ENCODE data around the gene PBX1. TPM values are rescaled to one million over a fixed set of nuclear protein-coding genes. Genes with fewer than 3 reads are reported as not detected.
A peak's percentile ranks its signal among the peaks of the same experiment; 100 is the strongest.

The PBX1 gene
- total RNA-seq, 2 donors from 2014 or later = 59.9 to 79.2 TPM

- 92% methylated on average over 2 of the region's 2 CpGs; no CpG with 5 or more reads in 1 of the 2 experiments for WGBS, 2 experiments (ENCODE audit: insufficient coverage in 1 of 2, insufficient read length in 1 of 2)
- no peaks in the 10 kb centered on the region for H3K27me3 Mint-ChIP-seq (ENCODE audit: insufficient read depth)
- no peak overlapping the region for H3K4me3 Mint-ChIP-seq
These were observed 43.8 kb upstream of the PBX1 start for GRCh38 chr1:164515231-164515630.

GRCh38 chr1:164515711-164516331 is 43.2 kb upstream of the PBX1 start:
- Histone ChIP-seq H3K27ac (ENCODE audit: low read depth, low read length) (peak overlapping the region; percentile 45), H3K4me1 (ENCODE audit: control insufficient read depth, insufficient read depth, low read length) (peaks cover 14% of the 10 kb centered on the region), H3K4me3 (ENCODE audit: low read length) (no peak overlapping the region), H3K27me3 (ENCODE audit: control insufficient read depth, insufficient read depth, low read length, poor library complexity, severe bottlenecking) (no peaks in the 10 kb centered on the region), H3K36me3 (ENCODE audit: control insufficient read depth, insufficient read depth, low read length) (no peaks in the 10 kb centered on the region), H3K9ac (ENCODE audit: extremely low read depth, low read length, poor library complexity, severe bottlenecking) (no peak overlapping the region), H3K9me3 (ENCODE audit: control insufficient read depth, low read length) (no peaks in the 10 kb centered on the region)
- peaks cover 14% of the 10 kb centered on the region for H3K4me1 Mint-ChIP-seq
- H3K36me3 Mint-ChIP-seq (ENCODE audit: low read depth) = no peaks in the 10 kb centered on the region
- no peak for DNase-seq
- H3K27me3 Mint-ChIP-seq (ENCODE audit: insufficient read depth) = no peaks in the 10 kb centered on the region
- 89 to 98% methylated on average over 7 to 8 of the region's 8 CpGs for WGBS, 2 experiments (ENCODE audit: insufficient coverage in 1 of 2, insufficient read length in 1 of 2)
- no peak overlapping the region for H3K27ac Mint-ChIP-seq
- no peaks in the 10 kb centered on the region for H3K9me3 Mint-ChIP-seq
- no peak overlapping the region for H3K4me3 Mint-ChIP-seq
- no peak for TF ChIP-seq CTCF (conservative IDR thresholded peaks at IDR 0.05)

More at GRCh38 chr1:164515231-164515630, 43.8 kb upstream of the PBX1 start:
- H3K27ac ChIP-seq (ENCODE audit: low read depth, low read length) = no peak overlapping the region
- no peaks in the 10 kb centered on the region for H3K9me3 Mint-ChIP-seq
- H3K4me1 ChIP-seq (ENCODE audit: control insufficient read depth, insufficient read depth, low read length) = peaks cover 16% of the 10 kb centered on the region
- no peak for DNase-seq
- H3K4me3 ChIP-seq (ENCODE audit: low read length) = no peak overlapping the region
- no peaks in the 10 kb centered on the region for H3K36me3 ChIP-seq (ENCODE audit: control insufficient read depth, insufficient read depth, low read length)
- peaks cover 19% of the 10 kb centered on the region for H3K4me1 Mint-ChIP-seq
- no peaks in the 10 kb centered on the region for H3K27me3 ChIP-seq (ENCODE audit: control insufficient read depth, insufficient read depth, low read length, poor library complexity, severe bottlenecking)
- H3K9ac ChIP-seq (ENCODE audit: extremely low read depth, low read length, poor library complexity, severe bottlenecking) = no peak overlapping the region
- no peak overlapping the region for H3K27ac Mint-ChIP-seq
- no peak for TF ChIP-seq CTCF (conservative IDR thresholded peaks at IDR 0.05)
- H3K9me3 ChIP-seq (ENCODE audit: control insufficient read depth, low read length) = no peaks in the 10 kb centered on the region
- no peaks in the 10 kb centered on the region for H3K36me3 Mint-ChIP-seq (ENCODE audit: low read depth)

GRCh38 chr1:164516591-164516990 is 42.4 kb upstream of the PBX1 start:
- WGBS, 2 experiments (ENCODE audit: insufficient coverage in 1 of 2, insufficient read length in 1 of 2) = 91 to 94% methylated on average over 5 to 7 of the region's 7 CpGs

More at GRCh38 chr1:164516591-164516990, 42.4 kb upstream of the PBX1 start:
- no peak overlapping the region for H3K4me3 ChIP-seq (ENCODE audit: low read length)
- H3K27ac Mint-ChIP-seq = no peak overlapping the region
- no peak overlapping the region for H3K9ac ChIP-seq (ENCODE audit: extremely low read depth, low read length, poor library complexity, severe bottlenecking)
- H3K9me3 Mint-ChIP-seq = no peaks in the 10 kb centered on the region
- H3K36me3 ChIP-seq (ENCODE audit: control insufficient read depth, insufficient read depth, low read length) = no peaks in the 10 kb centered on the region
- H3K9me3 ChIP-seq (ENCODE audit: control insufficient read depth, low read length) = no peaks in the 10 kb centered on the region
- no peaks in the 10 kb centered on the region for H3K27me3 ChIP-seq (ENCODE audit: control insufficient read depth, insufficient read depth, low read length, poor library complexity, severe bottlenecking)
- no peaks in the 10 kb centered on the region for H3K27me3 Mint-ChIP-seq (ENCODE audit: insufficient read depth)
- no peak for DNase-seq
- H3K4me1 ChIP-seq (ENCODE audit: control insufficient read depth, insufficient read depth, low read length) = peaks cover 6% of the 10 kb centered on the region
- no peak overlapping the region for H3K27ac ChIP-seq (ENCODE audit: low read depth, low read length)
- peaks cover 7% of the 10 kb centered on the region for H3K4me1 Mint-ChIP-seq
- no peak overlapping the region for H3K4me3 Mint-ChIP-seq
- no peaks in the 10 kb centered on the region for H3K36me3 Mint-ChIP-seq (ENCODE audit: low read depth)
- no peak for TF ChIP-seq CTCF (conservative IDR thresholded peaks at IDR 0.05)

All from endodermal cell (in vitro differentiated cells).